GM21367 (cell line): ENCODE measurements around the gene RNASE8.

ENCODE experiments used
- ATAC-seq: cut with Tn5 transposase; IDR thresholded peaks from one replicate; pipeline ENCODE4 v1.9.1; 2021; ENCODE audit not compliant: unreplicated experiment

Gene RNASE8

DNA sequence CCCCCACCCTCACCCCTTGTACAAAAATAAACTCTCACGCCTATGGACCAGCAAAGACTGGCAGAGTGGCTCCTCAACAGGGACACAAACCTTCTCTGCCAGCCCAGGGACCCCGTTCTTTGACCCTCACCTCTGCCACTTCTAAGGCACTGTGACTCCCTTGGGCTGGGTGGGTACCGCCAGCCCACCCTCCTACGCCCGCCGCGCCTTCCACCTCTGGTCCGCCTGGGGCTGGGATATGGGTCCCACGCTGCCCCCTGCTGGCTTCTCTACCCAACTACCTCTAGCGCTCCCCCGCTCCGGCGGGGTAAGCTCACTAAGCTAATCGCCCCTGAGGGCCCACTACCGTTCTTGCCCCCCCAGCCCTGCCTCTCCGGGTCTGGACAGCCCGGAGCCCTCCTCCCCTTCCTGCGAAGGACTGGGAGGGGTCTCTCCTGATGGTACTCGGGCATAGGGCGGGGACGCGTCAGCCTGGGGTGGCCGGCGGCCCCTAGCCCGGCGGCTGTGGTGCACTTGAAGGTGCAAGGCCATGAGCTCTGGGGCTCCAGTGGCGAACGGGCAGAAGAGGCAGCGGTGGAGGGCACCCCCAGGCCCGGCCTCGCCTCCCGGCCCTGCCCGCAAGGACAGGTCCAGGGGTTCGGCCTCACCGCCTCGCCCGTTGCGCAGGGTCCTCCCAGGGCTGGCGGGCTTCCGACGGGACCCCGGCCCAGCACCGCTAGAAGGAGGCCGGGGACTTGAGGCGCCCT is 32.7 kb downstream of the RNASE8 start:
- ATAC-seq, result no peak

DNA sequence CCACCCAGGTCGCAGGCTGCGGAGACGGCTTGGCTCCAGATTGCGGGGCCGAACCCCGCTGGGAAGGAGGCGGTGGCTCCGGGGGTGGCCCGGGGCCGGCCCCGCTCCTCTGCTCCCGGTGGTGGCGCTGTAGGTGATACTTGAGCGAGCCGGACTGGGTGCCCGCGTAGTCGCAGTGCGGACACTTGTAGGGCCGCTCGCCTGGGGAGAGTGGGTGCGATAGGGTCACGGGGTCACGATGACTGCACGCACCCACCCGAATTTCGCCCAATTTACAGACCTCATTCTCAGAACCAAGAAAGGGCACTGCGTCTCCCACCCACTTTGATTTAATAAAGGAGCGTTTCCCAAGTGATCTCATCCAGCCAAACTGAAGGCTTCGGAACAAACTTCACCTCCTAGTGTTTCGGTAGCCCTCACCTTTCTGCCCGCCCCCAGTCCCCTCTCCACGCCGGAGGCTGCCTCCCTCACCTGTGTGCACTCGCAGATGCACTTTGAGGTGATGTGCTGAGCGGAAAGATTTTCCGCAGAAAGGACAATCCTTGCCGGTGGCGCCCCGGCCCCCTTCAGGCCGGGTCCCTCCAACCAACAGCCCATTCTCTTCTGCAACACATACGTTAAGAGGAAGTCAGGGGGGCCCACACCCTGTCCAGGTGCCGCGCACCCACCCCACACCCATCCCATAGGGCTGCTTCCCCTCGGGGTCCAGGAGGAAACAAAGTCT is 33.5 kb downstream of the RNASE8 start:
- no peak for ATAC-seq

DNA sequence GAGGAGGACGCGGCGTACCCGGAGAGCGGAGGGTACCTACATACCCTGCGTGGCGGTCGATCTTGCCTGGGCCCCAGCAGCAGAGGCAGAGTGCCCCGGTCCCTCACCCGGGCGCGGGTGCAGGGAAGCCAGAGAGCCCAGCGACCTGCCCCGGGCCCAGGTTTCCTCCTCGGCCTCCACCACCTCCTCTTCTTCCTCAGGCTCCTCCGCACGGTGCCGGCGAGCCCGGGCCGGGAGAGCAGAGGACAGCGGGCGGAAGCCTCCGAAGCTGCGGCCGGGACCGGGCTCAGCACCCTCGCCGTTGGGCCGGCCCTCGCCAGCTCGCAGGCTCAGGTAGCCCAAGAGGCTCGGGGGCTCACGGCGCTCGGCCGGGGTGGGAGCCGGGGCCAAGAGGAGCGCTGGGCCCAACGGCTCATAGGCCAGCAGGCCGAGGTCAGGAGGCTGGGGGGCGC is 34.2 kb downstream of the RNASE8 start:
- ATAC-seq, result no peak

DNA sequence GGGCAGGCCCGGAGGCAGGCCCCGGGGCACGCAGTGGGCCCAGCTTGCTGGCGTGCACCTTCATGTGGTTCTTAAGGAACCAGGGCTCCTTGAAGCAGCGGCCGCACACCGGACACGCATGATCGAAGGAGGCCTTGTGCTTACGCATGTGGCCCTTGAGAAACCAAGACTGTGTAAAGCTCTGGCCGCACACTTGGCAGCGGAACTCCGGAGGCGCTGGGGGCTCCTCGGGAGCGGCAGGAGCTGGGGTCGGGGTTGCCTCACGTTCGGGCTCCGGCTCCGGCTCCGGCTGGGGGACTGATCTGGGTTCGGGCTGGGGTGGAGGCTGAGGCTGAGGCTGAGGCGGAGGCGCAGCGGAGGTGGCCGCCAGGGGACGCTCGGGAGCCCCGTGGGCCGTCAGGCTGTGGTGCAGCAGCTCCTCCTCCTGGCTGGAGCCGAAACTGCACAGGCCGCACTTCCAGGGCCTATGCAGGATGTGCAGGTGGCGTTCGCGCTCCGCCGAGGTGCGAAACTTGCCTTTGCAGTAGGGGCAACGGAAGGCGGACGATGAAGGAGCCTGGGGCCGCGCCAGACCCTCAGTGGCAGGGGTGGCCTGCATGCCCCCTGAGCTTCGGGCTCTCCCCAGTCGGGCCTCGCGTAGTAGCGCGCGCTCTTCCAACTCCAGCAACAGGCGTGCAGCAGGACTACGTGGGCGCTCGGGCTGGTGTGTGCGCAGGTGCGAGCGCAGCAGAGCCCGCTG is 34.8 kb downstream of the RNASE8 start:
- ATAC-seq, result peak; percentile 77

DNA sequence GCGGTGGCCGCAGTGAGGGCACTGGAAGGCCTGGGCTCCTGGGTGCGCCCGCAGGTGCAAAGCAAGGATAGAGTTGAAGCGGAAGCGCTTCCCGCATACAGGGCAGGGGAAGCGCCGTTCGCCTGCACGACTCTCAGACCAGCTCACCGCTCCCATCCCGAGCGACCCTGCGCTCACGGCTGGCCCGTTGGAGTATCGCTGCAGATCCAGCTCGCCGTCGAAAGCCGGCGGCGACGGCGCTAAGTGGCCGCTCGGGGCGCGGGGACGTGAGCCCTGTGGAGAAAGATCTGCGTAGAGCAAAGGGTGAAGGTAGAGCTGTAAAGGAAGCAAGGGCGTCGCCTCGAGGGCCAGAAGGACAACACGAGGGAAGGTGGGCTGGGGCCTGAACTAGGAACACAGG is 35.4 kb downstream of the RNASE8 start:
- ATAC-seq, result no peak

DNA sequence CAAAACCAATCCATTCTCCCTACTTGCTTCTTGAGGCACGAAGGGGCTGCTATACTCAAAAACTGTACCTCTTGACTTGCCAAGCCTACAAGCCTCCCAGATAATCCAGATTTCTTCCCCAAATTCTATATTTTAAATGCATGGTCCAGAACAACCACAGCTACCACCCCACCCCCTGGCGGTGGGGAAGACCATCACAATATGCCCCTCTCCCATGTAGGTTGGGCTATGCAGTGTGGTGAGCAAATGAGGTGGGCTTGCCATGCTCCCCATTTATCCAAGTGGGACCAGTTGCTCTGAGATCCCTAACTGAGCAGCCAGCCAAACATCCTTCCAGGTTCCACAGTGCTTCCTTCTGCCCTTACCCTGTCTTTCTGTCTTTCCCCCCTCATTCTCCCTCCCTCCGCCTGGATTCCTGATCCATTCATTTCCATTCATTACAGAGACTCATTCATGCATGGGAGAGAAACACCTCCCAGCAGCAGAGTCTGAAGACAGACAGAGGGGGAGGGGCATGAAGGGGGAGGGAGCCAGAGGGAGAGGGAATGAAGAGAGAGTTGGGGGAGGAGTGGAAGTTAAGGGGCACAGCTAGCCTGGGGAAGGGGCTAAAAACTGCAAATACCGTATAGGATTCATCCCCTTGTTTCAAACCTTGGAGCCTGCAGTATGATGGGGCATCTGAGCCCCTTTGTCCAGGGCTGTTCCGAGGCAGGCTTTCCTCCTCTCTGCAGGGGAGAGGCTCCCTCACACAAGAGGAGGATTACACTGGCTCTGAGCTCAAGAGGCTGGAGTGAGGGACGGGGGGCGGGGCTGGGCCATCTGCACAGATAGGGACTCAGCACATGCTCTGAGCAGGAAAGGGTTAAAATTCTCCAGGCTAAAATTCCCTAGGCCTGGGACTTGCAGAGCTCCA is 36.4 kb downstream of the RNASE8 start:
- no peak for ATAC-seq

DNA sequence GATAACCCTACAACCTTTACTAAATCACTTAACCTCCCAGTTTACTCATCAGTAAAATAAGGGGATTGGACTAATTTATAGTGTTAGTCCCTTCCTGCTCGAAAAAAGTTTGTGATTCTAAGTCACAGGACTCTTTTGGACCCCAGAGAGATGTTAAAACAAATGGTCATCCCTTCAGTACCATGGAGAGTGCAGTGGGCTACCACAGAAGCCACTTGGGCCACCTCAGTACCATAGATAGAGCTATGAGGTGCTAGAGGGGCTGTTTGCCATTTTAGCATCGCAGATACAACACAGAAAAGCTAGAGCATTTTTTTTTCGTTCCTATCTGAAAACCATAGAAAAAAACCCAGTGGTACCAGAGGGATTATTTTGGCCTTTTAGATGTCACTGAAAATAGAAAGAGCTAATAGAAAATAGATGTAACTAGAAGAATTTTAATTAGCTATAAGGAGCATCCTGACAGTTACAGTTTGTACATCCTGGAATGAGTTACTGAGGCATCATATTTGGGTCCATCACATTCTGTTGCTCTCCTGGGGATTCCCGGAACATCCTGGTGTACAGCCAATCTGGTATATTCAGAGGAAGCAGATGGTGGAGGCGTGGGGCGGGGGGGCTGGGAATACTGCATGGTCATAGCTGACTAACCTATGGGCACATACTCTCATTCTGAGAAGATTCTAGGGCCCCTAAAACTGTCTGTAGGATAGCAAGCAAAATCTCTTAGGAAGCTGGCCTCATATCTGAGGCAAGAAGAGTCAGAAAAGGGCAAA is 38.0 kb downstream of the RNASE8 start:
- ATAC-seq, result no peak

DNA sequence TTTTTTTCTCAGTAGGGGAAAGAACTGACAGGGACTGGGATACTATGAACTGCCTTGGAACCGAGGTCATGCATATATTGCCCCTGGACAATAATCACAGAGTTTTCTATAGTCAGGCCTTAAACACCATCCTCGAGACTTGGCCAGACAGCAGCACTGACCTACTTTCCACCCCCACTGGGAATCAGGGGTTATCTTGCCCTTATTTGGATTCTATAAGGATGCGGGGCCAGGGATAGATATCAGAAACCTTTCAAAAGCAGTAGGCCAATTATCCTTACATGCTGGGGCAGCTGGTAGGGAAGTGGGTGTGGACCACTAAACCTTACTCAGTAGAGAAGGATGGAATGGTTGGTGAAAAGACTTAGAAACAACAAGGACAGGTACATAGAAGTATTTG is 38.8 kb downstream of the RNASE8 start:
- ATAC-seq, result no peak

DNA sequence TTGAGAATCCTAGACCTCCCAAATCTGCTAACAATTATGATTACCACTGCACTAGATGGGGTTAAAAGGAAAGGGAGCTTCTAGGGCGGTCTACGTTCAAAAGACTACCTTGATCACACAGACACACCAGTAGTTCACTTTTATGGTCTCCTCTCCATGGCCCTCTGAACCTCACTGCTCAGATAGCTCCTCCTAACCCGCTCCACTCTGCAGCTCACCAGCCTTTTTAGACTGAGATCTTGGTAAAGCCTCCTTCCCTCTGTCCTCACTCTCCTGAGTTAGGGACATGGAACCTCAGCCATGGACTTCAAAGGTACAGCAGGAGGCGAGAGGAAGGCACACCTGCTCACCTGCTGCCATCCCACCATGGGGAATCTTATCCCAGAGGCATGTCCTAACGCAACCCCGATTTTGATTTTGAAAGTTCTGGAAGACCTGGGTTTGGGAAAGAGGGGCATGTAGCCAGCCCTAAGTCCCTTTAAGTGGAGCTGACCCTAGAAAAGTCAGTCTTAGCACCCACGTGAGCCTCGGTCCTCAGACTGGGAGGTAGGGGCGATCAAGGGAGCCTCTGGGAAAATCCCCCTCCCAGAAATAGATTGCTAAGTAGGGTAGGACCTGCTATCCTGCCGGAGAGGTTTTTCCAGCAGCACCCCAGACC is 39.5 kb downstream of the RNASE8 start:
- no peak for ATAC-seq

DNA sequence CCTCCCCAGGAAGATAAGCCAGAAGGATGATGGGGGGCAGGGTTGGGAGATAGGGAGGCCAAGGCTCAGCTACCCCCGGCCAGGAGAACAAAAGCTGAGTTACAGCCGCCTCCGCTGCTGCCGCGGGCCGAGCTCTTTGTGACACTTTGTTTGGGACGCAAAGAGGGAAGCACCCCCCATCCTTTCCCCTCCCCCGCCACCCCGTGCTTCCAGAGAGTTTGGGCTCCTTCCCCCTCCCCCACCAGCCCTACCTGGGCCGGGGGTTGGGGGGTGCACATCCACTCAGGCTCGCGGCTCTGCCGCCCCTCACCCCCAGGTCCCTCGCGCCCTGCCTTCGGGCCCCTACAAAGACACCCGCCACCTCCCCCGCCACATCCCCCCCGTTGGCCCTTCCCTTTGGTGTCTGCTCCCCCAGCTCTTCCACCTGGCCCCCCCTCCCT is 40.0 kb downstream of the RNASE8 start:
- ATAC-seq, result no peak

DNA sequence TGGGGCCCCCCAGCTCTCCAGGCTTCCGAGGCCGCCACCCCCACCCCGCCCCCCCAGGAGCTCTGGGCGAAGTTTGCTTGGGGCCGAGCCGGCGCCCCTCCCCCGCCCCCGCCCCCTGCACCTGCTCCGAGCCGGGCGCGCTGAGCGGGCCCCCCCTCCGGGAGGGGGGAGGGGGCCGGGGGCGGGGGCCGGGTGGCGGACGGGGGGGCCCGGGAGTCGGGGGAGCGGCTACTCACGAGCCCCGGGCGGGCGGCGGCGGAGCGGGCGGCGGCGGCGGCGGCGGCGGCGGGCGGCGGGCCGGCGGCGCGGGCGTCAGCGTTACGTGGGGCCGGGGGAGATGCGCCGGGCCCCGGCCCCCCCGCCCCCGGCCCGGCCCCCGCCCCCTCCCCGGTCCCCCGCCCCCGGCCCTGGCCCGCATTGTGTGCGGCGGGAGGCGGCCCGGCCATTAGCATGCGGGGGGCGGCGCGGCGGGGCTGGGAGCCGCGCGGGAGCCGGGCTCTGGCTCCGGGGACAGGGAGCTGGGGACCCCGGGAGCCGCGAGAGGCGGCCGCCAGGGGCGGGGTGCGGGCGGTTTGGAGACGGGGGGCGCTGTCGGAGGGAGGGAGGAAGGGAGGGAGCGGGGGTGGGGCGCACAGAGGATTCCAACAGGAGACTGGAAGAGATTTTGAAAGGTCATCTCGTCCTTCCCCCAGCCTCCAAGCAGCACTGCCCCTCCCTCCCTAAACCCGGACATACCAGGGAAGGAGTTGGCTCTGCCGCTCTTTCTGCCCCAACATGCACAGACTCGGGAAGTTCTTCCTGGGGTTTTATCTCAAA is 40.7 kb downstream of the RNASE8 start, which contains the start of gene ZNF219:
Gene ZNF219 (minus strand): TSS at position 580 of the 816 bp plus-strand sequence. CDS start 5,064 bp downstream, outside the sequence.
- no peak for ATAC-seq

DNA sequence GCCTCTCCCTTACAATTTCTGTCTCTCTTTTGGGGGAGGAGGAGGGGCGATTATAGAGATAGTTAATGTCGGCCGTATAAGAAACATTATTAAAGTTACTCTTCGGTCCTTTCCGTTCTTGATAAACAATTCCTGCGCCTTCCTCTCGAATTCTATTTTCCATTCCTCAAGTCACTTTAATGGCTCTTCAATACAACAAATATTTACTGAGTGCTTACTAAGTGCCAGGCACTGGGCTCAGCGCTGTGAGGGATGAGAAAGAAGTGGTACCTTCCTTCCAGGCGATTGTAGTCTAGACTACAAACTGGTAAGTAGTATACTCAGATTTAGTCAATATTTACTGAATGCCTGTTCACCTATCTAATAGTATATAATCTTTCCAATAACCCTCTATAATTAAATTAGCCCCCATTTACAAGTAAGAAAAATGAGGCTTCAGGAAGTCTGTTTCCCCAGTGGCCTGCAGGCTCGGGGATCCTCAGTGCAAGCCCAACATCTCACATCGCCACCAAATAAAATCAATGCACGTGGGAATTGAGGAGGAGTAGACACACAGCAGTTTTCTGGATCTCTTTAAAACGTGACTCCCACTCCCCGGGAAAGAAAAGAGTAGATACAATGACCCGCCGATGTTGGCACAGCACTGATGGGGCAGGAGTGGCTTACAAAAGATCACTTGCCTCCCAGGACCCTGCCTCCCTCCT is 41.4 kb downstream of the RNASE8 start:
- ATAC-seq, result no peak

DNA sequence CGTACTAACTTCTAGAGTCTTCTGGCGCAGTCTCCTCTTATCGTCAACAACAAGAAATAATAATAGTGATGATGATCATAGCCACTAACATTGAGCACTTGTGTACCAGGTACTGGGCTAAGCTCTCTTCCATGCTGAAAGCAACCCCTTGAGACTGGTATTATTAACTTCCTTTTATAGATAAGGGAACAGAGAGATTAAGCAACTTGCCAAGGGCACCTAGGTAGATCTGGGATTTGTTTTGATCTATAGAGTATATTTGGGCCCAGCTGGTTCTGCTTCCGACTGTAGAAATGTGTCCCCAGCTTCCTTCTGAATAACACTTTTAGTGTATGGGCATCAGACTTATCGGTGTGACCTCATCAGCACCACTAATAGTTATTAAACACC is 42.0 kb downstream of the RNASE8 start:
- no peak for ATAC-seq

DNA sequence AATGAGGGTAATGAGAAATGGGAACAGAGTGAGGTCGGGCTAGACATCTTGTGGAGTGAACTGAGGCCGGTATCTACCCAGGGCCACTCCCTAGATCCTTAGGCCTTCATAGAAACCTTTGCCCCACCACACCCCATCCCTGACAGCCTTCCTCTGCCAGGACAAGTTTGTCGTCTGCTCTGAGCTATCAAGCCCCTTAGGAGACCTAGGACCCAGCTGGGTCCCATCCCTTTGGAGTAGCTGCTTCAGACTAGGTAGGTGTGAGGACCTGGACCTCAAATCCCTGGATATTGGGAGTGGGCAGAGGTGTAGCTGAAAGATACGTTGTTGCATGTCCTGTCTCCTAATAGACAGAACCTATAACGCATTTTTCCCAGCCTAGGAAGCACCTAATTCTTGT is 43.3 kb downstream of the RNASE8 start, which contains the start of gene TMEM253:
Gene TMEM253 (plus strand): TSS at position 136 of the 400 bp plus-strand sequence. CDS start 278 bp downstream, outside the sequence.
- ATAC-seq, result no peak

DNA sequence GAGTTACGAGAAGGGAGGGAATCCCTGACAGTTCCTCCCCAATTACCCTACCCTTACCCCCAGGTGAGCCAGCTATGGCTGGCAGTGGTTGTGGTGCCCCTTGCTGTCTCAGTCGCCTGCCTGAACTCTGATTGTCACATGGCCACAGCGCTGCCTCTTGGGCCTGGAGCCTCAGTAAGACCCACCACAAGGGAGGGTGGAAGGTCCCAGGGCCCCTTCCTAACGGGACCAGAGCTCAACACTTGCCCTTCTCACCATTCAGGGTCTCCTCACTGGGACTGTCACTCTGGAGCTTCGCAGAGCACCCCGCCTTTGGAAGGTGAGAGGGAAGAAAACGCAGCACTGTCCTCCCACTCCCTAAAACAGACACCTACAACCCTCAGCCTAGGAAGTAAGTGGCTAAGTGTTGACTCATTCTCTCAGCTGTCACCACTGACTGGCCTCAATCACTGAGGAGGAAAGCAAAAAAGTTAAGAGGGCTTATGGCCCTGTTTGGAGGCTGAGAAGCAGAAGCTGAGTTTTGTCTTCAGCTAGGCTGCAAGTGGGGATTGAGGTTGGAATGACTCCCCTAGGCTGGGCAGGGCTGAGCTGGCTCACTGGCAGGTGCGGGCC is 44.3 kb downstream of the RNASE8 start:
- ATAC-seq, result no peak

DNA sequence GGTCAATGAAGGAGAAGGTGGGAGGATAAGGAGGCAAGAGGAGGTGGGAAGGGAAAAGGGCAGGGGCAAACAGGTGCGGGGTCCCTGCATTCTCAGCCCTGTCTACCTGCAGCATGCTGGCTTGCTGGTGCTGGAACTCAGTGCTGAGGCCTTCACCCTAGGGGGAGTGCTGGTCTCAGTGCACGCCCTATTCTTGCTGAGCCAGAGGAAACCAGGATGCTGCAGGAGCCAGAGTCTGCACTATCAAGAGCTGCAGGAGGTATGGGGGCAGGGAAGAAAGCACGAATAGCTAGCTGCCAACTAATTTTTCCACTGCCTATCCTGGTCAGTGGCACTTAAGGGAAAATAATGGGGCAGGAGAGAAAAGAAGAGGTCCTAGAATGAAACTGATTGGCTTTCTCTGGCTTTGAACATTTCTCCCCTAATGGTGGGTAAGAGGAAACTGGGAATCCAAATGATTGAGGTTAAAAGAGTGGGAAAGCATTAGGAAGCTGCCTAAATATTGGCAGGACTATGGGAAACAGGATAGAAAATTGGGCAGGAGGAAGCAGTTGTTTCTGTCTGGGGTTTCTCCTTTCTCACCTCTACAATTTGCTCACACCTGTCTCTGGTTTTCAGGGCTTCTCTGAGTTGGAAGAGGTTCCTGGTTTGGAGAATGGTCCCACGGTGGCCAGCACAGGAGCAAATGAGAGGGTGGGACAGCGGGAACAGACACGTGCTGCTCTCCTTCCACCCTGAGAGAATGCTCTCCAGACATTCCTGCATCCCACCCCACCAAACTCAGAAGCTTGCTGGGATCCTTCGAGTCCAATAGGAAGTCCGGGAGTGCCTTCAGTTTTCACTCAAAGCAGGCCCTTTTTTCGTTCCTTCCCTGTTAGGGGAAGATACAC is 45.1 kb downstream of the RNASE8 start:
- ATAC-seq, result no peak
